SK-N-DZ (cell line): ENCODE measurements around the gene CRB1.
"Not testable (repeated sequence)": the region's sequence is repeated elsewhere in the genome, so short reads cannot be mapped to it uniquely, and the experiment has no call there.

ENCODE experiments used
- DNase-seq: peaks from one replicate; pipeline ENCODE4 v3.0.0-alpha.2; 2015; ENCODE audit warnings: low spot score

The CRB1 gene

GRCh38 chr1:197463142-197463541, 195.1 kb downstream of the CRB1 start:
- DNase-seq = no peak

GRCh38 chr1:197464044-197464443, 196.0 kb downstream of the CRB1 start:
- no peak for DNase-seq

- DNase-seq = no peak
These were observed 197.7 kb downstream of the CRB1 start for GRCh38 chr1:197465528-197466327.

- DNase-seq = peak; percentile 24
These were observed 198.8 kb downstream of the CRB1 start for GRCh38 chr1:197466813-197467212.

- no peak for DNase-seq
These were observed 199.8 kb downstream of the CRB1 start for GRCh38 chr1:197467881-197468280.

- DNase-seq = no peak
These were observed 200.6 kb downstream of the CRB1 start for GRCh38 chr1:197468543-197469175.

- DNase-seq = no peak
These were observed 201.7 kb downstream of the CRB1 start for GRCh38 chr1:197469620-197470210.

GRCh38 chr1:197470330-197470729, 202.3 kb downstream of the CRB1 start:
- DNase-seq = no peak

GRCh38 chr1:197471248-197471985, 203.4 kb downstream of the CRB1 start:
- no peak for DNase-seq

GRCh38 chr1:197472141-197472540, 204.1 kb downstream of the CRB1 start:
- DNase-seq = no peak

- DNase-seq = peak; percentile 28
These were observed 212.4 kb downstream of the CRB1 start for GRCh38 chr1:197480446-197480845.

GRCh38 chr1:197481101-197481500, 213.0 kb downstream of the CRB1 start:
- DNase-seq = no peak

GRCh38 chr1:197485790-197486189, 217.7 kb downstream of the CRB1 start:
- no peak for DNase-seq

GRCh38 chr1:197486946-197487345, 218.9 kb downstream of the CRB1 start:
- DNase-seq = no peak

GRCh38 chr1:197491505-197491904, 223.5 kb downstream of the CRB1 start:
- not testable (repeated sequence) for DNase-seq

GRCh38 chr1:197496722-197497121, 228.7 kb downstream of the CRB1 start:
- no peak for DNase-seq

- no peak for DNase-seq
These were observed 242.8 kb downstream of the CRB1 start for GRCh38 chr1:197510691-197511378.

- DNase-seq = no peak
These were observed 247.4 kb downstream of the CRB1 start for GRCh38 chr1:197515421-197515820.

- no peak for DNase-seq
These were observed 251.8 kb downstream of the CRB1 start for GRCh38 chr1:197519741-197520334.

GRCh38 chr1:197521118-197521739, 253.2 kb downstream of the CRB1 start:
- DNase-seq = peak; percentile 29
